HFF-Myc (cell line): ENCODE results near the gene BRD3OS.

Source experiments
- DNase-seq: peaks from one replicate; pipeline ENCODE4 v3.0.0-alpha.2; 2011; ENCODE audit warnings: low read depth; ENCODE audit errors: extremely low read depth
- H3K4me3 ChIP-seq: replicated peaks from 2 replicates; pipeline ENCODE4 v1.5.1; 2011; ENCODE audit warnings: low read depth, mild to moderate bottlenecking, control low read depth, low read length
- TF ChIP-seq, protein P1 (sequence below): IDR thresholded peaks from 2 replicates; pipeline ENCODE4 v1.5.1; 2012; ENCODE audit warnings: mild to moderate bottlenecking, low read depth, low read length, control low read depth; ENCODE audit errors: missing control alignments

The BRD3OS gene

DNA sequence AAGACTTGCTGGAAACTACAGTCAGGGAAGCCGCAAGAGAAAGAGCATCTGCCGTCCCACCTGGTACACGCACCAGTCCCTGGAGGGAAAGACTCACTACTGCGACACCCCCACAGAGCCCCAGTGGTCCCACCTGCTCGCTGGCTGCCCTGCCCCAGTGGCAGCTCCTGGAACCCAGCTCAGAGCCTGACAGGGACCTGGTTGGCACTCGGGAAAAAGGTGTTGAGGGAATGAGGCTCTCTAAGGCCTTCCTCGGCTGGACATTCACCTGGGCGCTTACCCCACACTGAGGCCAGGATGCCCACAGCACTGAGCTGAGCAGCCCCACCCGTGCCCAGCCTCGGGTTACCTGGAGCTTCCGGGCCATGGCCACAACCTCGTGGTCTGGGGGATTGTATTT, 19.7 kb downstream of the BRD3OS start:
- TF ChIP-seq, protein P1, sequence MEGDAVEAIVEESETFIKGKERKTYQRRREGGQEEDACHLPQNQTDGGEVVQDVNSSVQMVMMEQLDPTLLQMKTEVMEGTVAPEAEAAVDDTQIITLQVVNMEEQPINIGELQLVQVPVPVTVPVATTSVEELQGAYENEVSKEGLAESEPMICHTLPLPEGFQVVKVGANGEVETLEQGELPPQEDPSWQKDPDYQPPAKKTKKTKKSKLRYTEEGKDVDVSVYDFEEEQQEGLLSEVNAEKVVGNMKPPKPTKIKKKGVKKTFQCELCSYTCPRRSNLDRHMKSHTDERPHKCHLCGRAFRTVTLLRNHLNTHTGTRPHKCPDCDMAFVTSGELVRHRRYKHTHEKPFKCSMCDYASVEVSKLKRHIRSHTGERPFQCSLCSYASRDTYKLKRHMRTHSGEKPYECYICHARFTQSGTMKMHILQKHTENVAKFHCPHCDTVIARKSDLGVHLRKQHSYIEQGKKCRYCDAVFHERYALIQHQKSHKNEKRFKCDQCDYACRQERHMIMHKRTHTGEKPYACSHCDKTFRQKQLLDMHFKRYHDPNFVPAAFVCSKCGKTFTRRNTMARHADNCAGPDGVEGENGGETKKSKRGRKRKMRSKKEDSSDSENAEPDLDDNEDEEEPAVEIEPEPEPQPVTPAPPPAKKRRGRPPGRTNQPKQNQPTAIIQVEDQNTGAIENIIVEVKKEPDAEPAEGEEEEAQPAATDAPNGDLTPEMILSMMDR: no peak

DNA sequence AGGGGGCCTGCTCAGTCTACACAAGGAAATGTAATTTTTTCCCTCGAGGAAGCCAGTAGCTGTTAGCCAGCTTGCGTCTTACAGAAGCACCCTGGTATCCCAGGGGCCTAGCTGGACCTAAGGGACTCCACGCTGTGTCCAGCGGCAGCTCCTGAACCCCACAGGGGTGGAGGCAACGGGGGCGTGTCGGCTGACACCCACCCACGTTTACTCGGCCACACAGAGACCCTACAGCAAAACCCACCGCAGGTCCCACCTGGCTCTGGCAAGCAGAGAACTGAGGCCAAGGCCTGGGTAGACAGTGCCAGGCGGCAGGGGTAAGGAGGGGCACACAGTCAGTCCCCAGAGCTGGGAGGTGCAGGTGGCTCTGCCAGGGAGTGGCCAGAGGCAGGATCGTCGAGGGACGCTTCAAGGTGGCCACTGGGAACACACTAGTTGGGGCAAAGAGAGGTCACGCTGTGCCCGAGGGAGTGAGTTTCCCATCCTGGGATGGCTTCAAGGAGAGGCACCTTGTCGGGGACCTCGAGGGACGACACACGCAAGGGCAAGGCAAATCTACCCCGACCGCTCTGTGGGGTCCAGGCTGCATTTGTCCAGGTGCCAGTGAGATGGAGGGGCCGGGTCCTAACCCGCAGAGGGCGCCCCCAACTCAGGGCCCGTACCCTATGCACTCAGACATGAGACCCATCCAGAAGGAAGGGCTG, 20.7 kb downstream of the BRD3OS start:
- TF ChIP-seq, protein P1: no peak
- H3K4me3 ChIP-seq: no peak overlapping the region
- no peak for DNase-seq

More for the DNA sequence above, 19.7 kb downstream of the BRD3OS start:
- no peak overlapping the region for H3K4me3 ChIP-seq
- no peak for DNase-seq

DNA sequence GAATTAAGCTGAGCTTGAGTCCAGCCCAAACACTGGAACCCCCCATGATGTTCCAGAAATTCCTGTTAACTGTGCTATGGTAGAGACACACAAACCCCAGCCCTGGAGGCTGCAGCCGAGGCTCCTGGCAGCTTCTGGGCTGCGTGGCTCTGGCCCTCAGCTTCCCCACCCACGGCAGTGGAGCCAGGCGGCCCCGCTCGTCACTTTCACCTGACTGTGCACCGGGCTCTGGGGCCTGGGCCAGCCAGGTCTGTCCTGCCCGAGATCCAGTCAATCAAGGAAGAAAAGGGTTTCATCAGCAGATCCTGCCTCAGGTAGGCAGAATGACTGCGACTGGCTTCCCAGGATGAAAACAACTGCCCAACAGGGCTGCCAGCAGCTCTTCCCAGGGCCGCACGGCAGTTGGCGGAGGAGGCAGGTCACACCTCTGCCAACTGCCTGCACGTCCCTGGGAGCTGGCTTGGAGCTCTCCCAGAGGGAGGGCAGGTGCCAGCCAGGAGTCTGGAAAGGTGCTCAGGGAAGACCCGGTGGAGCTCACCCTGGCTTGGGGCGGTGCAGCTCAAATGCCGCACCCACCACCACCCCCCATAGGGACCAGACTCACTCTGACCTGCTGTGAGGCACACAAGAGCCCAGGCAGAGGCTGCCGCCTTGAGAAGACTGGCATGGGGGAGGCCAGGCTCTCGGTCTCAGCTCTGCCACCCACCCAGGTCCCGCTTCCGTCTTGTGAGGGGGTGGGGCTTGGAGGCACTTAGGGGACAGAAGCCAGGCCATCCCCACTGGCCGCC, 21.8 kb downstream of the BRD3OS start:
- H3K4me3 ChIP-seq: no peak overlapping the region
- TF ChIP-seq, protein P1: no peak
- DNase-seq: no peak

DNA sequence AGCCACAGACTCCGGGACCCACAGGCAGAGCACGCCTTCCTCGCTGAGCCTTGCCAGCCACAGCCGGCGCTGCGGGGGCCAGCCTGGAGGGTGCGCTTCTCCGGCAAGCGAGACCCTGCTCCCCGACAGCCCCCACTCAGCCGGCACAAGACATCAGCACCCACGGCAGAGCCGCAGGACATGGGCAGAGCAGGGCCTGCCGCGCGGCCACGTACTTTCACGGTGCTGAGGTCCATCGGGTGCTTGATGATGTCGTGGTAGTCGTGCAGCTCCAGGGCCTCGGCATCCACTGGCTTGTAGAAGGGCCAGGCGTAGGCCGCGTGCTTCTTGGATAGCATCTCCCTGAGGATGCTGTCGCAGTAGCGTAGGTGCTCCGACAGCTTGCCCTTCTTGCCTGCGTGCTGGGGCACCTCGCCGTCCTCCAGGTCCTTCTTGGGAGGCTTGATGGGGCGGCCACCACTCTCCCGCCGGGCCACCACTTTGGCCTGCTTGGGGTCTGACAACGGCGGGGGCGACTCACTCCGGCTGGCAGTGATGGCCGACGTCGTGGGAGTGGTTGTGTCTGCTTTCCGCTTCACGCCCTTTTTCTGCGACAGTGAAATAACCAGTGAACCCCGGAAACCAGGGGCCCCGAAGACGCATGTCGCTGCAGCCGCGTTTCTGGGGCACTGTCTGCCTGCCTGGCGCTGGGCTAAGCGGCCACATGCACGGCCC, 22.7 kb downstream of the BRD3OS start:
- no peak overlapping the region for H3K4me3 ChIP-seq
- TF ChIP-seq, protein P1: no peak
- no peak for DNase-seq

DNA sequence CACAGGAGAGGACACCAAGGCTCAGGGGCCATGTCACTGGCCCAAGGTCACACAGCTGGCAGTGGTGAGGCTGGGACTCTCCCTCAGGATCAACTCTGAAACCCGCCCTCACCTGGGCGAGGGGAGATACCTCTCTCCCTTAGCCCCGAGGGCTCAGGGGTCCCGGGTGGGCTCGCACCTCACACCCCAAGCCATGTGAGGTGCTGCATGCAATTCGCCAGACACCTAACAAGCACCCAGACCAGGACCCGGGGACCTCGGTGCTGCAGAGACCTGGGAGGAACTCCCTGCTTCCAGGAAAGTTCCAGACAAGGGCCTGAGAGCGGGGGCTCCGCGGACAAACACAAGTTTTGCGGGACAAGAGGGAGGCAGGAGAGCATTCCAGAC, 23.3 kb downstream of the BRD3OS start:
- H3K4me3 ChIP-seq: no peak overlapping the region
- no peak for DNase-seq
- TF ChIP-seq, protein P1: no peak

DNA sequence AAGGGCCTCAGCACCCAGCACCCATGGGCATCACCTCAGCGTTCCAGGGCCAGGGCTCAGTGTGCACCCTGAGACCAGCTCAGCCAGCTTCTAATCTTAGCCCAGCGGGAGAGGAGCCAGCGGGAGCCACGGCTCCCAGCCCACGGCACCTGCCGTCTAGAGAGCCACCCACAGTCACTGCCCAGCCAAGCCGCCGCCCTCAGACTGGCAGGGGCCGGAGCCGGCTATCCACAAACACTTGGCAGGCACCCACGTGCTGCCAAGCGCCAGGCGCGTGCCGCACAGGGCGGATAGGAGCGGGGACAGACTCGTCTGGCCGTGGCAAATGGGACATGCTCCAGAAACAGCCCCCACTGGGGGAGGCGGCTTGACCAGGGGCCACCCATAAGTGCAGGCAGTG, 24.0 kb downstream of the BRD3OS start:
- DNase-seq: no peak
- no peak overlapping the region for H3K4me3 ChIP-seq
- TF ChIP-seq, protein P1: no peak
